ENCODE measurements around the gene MTA3. TPM values are rescaled to one million over a fixed set of nuclear protein-coding genes. Genes with fewer than 3 reads are reported as not detected.

MTA3 gene
- total and polyA plus RNA-seq, 2 donors (not counting 3 experiments of a cell fraction or from before 2014, with no cell fraction given) = 36.3 to 53.3 TPM

GRCh38 chr2:42569883-42570282 is 1.5 kb downstream of the MTA3 start:
- Histone ChIP-seq H3K27ac (ENCODE audit: insufficient read depth, low read depth, low read length) (no peak overlapping the region), H4K20me1 (replicated peaks; ENCODE audit: control insufficient read depth, extremely low read depth, insufficient read depth, low read length) (no peaks in the 10 kb centered on the region), H3K4me3 (replicated peaks in 1 of 3; ENCODE audit: insufficient read depth in 1 of 3, low read depth in 1 of 3, low read length in 3 of 3) (peak overlapping the region; percentile 57 to 95 (median 75)), H3K4me1 (ENCODE audit: control insufficient read depth, extremely low read depth, insufficient read depth, low read length) (peaks cover 9% of the 10 kb centered on the region), H3K9ac (replicated peaks; ENCODE audit: extremely low read depth, insufficient read depth, low read length) (peak overlapping the region; percentile 49), H3K9me1 (replicated peaks; ENCODE audit: control insufficient read depth, extremely low read depth, insufficient read depth, low read length) (no peaks in the 10 kb centered on the region), H3K36me3 (ENCODE audit: control insufficient read depth in 2 of 2, extremely low read depth in 1 of 2, insufficient read depth in 2 of 2, low read length in 2 of 2) (peaks cover 0 to 2% of the 10 kb centered on the region in 2 experiments), H3K79me2 (ENCODE audit: control insufficient read depth, insufficient read depth, low read length) (peaks cover 23% of the 10 kb centered on the region), H3K4me2 (ENCODE audit: insufficient read depth, low read length) (peak overlapping the region; percentile 71), H3K27me3 (ENCODE audit: control insufficient read depth in 2 of 2, insufficient read depth in 2 of 2, low read length in 2 of 2) (no peaks in the 10 kb centered on the region), H2AFZ (ENCODE audit: low read depth, low read length) (no peak overlapping the region), H3K9me3 (replicated peaks; ENCODE audit: control insufficient read depth, insufficient read depth, low read length) (no peaks in the 10 kb centered on the region)
- BruUV-seq (replicated peaks) = no TSS peak
- peak; percentile 67 for FAIRE-seq
- no peak for TF ChIP-seq MAX (IDR thresholded peaks at IDR 0.05; ENCODE audit: insufficient read depth, insufficient read length)
- TF ChIP-seq GATA2 (IDR thresholded peaks at IDR 0.05; ENCODE audit: insufficient read depth, insufficient read length, low read depth, low read length) = no peak
- no peak for TF ChIP-seq FOS (IDR thresholded peaks at IDR 0.05; ENCODE audit: borderline replicate concordance, insufficient read depth, low read length)
- TF ChIP-seq MYC (IDR thresholded peaks at IDR 0.05; ENCODE audit: low read depth, low read length) = no peak
- TF ChIP-seq JUN (IDR thresholded peaks at IDR 0.05; ENCODE audit: borderline replicate concordance, insufficient read depth, insufficient read length, low read depth) = no peak
- no peak for TF ChIP-seq POLR2AphosphoS5 (IDR thresholded peaks at IDR 0.05; ENCODE audit: insufficient read depth, low read depth, low read length)
- TF ChIP-seq POLR2A (IDR thresholded peaks at IDR 0.05; ENCODE audit: low read depth, low read length) = no peak
- no peak for TF ChIP-seq CTCF (IDR thresholded peaks at IDR 0.05; ENCODE audit: extremely low read depth in 1 of 2, insufficient read depth in 1 of 2, low read depth in 1 of 2, low read length in 2 of 2)
- TF ChIP-seq EZH2 (IDR thresholded peaks at IDR 0.05; ENCODE audit: borderline replicate concordance, low read depth, low read length, severe bottlenecking) = no peak
- ChIA-PET POLR2A (no interaction called here), CTCF (interaction anchor here (1.0 to 3.5 kb wide), 3 partner anchors 27 to 93 kb away, joined by 3 to 17 read pairs (median 5); no protein-coding TSS in a partner anchor)
- DNase-seq (ENCODE audit: low read depth, low spot score) = peak; percentile 86
- dilution Hi-C loops (cut with MboI; ENCODE audit: extremely low pct_ligation_motif_present, low sequenced_read_pairs) = no loop called here
- intact Hi-C loops (cut with micrococcal nuclease) = loop anchor here (2.0 to 5.0 kb wide), 3 partner anchors 57 to 92 kb away; no protein-coding TSS in a partner anchor

Data from endothelial cell of umbilical vein (primary cell).